Esophagus squamous epithelium (tissue), 4 donors: ENCODE results near the gene RRBP1.

ENCODE experiments used
- POLR2A ChIP-seq, 4 donors: fragments of 450-650 bp; IDR thresholded peaks; one replicate each; pipeline ENCODE4 v1.6.1; 2017; ENCODE audit warnings: antibody characterized with exemption in 4 of 4, mild to moderate bottlenecking in 4 of 4, moderate library complexity in 3 of 4
- TF ChIP-seq, protein P1 (sequence below), 6 experiments: fragments of 450-650 bp in 4 of 6; fragments of 200-600 bp in 2 of 6; sonication (generic) in 2 of 6; IDR thresholded peaks; one replicate each; pipeline ENCODE4 v1.5.1; 2016 to 2019; ENCODE audit warnings: antibody characterized with exemption in 6 of 6, mild to moderate bottlenecking in 4 of 6, moderate library complexity in 4 of 6

DNA sequence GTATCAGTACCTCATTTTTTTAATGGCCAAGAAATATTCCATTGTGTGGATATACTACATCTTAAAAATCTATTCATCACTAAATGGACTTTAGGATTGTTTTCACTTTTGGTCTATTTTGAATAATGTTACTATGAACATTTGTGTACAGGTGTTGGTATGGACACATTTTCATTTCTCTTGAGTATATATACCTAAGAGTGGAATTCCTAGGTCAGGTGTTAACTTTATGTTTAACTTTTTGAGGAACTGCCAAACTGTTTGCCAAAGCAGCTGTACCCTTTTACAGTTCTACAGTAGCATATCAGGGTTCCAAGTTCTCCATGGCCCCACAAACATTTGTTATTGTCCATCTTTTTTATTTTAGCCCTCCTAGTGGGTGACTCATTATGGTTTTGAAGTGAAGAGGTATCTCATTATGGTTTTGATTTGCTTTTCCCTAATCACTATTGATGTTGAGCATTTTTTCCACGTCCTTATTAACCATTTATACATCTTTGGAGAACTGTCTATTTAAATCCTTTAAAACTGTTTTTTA, 84.0 kb downstream of the RRBP1 start:
- TF ChIP-seq, protein P1, sequence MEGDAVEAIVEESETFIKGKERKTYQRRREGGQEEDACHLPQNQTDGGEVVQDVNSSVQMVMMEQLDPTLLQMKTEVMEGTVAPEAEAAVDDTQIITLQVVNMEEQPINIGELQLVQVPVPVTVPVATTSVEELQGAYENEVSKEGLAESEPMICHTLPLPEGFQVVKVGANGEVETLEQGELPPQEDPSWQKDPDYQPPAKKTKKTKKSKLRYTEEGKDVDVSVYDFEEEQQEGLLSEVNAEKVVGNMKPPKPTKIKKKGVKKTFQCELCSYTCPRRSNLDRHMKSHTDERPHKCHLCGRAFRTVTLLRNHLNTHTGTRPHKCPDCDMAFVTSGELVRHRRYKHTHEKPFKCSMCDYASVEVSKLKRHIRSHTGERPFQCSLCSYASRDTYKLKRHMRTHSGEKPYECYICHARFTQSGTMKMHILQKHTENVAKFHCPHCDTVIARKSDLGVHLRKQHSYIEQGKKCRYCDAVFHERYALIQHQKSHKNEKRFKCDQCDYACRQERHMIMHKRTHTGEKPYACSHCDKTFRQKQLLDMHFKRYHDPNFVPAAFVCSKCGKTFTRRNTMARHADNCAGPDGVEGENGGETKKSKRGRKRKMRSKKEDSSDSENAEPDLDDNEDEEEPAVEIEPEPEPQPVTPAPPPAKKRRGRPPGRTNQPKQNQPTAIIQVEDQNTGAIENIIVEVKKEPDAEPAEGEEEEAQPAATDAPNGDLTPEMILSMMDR (IDR thresholded peaks at IDR 0.05) = no peak
- no peak for TF ChIP-seq POLR2A (IDR thresholded peaks at IDR 0.05)
